ENCODE data around the gene INAFM1.
A peak's percentile ranks its signal among the peaks of the same experiment; 100 is the strongest.

INAFM1 gene

DNA sequence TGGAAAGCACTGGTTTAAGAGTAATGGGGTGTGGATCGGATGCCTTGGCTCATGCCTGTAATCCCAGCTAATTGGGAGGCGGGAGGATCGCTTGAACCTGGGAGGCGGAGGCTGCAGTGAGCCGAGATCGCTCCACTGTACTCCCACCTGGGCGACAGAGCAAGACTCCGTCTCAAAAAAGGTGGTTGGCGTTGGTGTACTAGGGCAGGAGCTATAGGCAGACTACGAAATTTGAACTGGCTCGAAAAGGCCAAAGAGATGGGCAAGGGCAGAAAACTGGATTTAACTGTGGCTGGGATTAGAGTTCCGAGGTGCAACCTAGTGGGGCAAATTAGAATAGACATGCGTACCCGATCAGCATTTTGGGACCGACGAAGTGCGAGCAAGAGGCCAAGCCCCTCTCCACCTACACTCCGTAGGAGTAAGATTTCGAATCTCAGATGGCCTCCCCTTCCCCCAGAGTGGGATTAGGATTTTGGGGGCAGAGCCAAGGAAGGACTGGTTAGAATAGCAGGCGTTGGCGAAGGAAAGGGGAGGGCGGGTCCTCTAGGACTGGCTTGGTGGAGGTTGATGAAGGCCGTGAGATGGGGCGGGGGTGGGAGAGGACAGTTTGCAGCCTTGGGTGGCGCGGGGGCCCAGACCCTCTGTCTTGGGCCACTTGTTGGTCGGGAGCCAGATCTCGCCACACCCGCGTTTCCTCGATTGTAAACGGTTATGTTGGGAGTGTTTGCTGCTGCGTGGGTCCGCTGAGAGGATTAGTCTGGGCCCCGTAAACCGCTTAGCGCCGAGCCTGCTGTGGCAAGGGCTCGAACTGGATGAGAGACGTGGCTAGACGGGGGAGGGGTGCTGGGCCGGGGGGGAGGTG, 2.0 kb upstream of the INAFM1 start (continued):
- TF ChIP-seq SCRT2 (tag by site-specific recombination; IDR thresholded peaks at IDR 0.05) (peak; percentile 69), ZBTB49 (tag by site-specific recombination; IDR thresholded peaks at IDR 0.05; ENCODE audit: low read depth) (no peak), ZBTB7A (tag by site-specific recombination; IDR thresholded peaks at IDR 0.05; ENCODE audit: low read depth) (no peak), ZNF24 (tag by site-specific recombination; IDR thresholded peaks at IDR 0.05) (no peak), ZNF76 (tag by site-specific recombination; IDR thresholded peaks at IDR 0.05; ENCODE audit: borderline replicate concordance, low read depth) (no peak), ZNF558 (tag by site-specific recombination; IDR thresholded peaks at IDR 0.05) (no peak), RBAK (tag by site-specific recombination; IDR thresholded peaks at IDR 0.05) (no peak), ZBTB1 (tag by site-specific recombination; IDR thresholded peaks at IDR 0.05) (no peak), ZNF133 (tag by site-specific recombination; IDR thresholded peaks at IDR 0.05) (no peak), ZNF513 (tag by site-specific recombination; IDR thresholded peaks at IDR 0.05) (no peak), SP2 (tag by site-specific recombination; IDR thresholded peaks at IDR 0.05) (0 out of 2 replicates have a peak, but pooled peaks have one; percentile 9), BCL11B (tag by site-specific recombination; IDR thresholded peaks at IDR 0.05; ENCODE audit: low read depth) (no peak), KLF7 (tag by site-specific recombination; IDR thresholded peaks at IDR 0.05; ENCODE audit: borderline replicate concordance) (peak; percentile 6; the same call in 1 of the 2 replicates), YY2 (tag by site-specific recombination; IDR thresholded peaks at IDR 0.05) (no peak), EGR2 (tag by site-specific recombination; IDR thresholded peaks at IDR 0.05; ENCODE audit: low read depth) (peak; percentile 89), ZNF112 (tag by site-specific recombination; IDR thresholded peaks at IDR 0.05) (no peak), ZNF621 (tag by site-specific recombination; IDR thresholded peaks at IDR 0.05) (no peak), SCRT1 (tag by site-specific recombination; IDR thresholded peaks at IDR 0.05; ENCODE audit: borderline replicate concordance) (0 out of 2 replicates have a peak, but pooled peaks have one; percentile 46), ZBTB48 (tag by site-specific recombination; IDR thresholded peaks at IDR 0.05) (0 out of 2 replicates have a peak, but pooled peaks have one; percentile 65), ZFHX2 (tag by site-specific recombination; conservative IDR thresholded peaks at IDR 0.05) (peak; percentile 93), OSR2 (tag by site-specific recombination; IDR thresholded peaks at IDR 0.05) (no peak)
- TF ChIP-seq, protein P1, sequence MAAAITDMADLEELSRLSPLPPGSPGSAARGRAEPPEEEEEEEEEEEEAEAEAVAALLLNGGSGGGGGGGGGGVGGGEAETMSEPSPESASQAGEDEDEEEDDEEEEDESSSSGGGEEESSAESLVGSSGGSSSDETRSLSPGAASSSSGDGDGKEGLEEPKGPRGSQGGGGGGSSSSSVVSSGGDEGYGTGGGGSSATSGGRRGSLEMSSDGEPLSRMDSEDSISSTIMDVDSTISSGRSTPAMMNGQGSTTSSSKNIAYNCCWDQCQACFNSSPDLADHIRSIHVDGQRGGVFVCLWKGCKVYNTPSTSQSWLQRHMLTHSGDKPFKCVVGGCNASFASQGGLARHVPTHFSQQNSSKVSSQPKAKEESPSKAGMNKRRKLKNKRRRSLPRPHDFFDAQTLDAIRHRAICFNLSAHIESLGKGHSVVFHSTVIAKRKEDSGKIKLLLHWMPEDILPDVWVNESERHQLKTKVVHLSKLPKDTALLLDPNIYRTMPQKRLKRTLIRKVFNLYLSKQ (tag by site-specific recombination; IDR thresholded peaks at IDR 0.05; ENCODE audit: borderline replicate concordance): no peak
- TF ChIP-seq, protein P2, sequence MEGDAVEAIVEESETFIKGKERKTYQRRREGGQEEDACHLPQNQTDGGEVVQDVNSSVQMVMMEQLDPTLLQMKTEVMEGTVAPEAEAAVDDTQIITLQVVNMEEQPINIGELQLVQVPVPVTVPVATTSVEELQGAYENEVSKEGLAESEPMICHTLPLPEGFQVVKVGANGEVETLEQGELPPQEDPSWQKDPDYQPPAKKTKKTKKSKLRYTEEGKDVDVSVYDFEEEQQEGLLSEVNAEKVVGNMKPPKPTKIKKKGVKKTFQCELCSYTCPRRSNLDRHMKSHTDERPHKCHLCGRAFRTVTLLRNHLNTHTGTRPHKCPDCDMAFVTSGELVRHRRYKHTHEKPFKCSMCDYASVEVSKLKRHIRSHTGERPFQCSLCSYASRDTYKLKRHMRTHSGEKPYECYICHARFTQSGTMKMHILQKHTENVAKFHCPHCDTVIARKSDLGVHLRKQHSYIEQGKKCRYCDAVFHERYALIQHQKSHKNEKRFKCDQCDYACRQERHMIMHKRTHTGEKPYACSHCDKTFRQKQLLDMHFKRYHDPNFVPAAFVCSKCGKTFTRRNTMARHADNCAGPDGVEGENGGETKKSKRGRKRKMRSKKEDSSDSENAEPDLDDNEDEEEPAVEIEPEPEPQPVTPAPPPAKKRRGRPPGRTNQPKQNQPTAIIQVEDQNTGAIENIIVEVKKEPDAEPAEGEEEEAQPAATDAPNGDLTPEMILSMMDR (tag by site-specific recombination; IDR thresholded peaks at IDR 0.05): 0 out of 2 replicates have a peak, but pooled peaks have one; percentile 17
- TF ChIP-seq, protein P3, sequence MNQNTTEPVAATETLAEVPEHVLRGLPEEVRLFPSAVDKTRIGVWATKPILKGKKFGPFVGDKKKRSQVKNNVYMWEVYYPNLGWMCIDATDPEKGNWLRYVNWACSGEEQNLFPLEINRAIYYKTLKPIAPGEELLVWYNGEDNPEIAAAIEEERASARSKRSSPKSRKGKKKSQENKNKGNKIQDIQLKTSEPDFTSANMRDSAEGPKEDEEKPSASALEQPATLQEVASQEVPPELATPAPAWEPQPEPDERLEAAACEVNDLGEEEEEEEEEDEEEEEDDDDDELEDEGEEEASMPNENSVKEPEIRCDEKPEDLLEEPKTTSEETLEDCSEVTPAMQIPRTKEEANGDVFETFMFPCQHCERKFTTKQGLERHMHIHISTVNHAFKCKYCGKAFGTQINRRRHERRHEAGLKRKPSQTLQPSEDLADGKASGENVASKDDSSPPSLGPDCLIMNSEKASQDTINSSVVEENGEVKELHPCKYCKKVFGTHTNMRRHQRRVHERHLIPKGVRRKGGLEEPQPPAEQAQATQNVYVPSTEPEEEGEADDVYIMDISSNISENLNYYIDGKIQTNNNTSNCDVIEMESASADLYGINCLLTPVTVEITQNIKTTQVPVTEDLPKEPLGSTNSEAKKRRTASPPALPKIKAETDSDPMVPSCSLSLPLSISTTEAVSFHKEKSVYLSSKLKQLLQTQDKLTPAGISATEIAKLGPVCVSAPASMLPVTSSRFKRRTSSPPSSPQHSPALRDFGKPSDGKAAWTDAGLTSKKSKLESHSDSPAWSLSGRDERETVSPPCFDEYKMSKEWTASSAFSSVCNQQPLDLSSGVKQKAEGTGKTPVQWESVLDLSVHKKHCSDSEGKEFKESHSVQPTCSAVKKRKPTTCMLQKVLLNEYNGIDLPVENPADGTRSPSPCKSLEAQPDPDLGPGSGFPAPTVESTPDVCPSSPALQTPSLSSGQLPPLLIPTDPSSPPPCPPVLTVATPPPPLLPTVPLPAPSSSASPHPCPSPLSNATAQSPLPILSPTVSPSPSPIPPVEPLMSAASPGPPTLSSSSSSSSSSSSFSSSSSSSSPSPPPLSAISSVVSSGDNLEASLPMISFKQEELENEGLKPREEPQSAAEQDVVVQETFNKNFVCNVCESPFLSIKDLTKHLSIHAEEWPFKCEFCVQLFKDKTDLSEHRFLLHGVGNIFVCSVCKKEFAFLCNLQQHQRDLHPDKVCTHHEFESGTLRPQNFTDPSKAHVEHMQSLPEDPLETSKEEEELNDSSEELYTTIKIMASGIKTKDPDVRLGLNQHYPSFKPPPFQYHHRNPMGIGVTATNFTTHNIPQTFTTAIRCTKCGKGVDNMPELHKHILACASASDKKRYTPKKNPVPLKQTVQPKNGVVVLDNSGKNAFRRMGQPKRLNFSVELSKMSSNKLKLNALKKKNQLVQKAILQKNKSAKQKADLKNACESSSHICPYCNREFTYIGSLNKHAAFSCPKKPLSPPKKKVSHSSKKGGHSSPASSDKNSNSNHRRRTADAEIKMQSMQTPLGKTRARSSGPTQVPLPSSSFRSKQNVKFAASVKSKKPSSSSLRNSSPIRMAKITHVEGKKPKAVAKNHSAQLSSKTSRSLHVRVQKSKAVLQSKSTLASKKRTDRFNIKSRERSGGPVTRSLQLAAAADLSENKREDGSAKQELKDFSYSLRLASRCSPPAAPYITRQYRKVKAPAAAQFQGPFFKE (tag by site-specific recombination; IDR thresholded peaks at IDR 0.05; ENCODE audit: borderline replicate concordance): no peak
